Upper lobe of left lung (tissue), 6 donors: ENCODE results near the gene MTARC2. TPM values are rescaled to one million over a fixed set of nuclear protein-coding genes. Genes with fewer than 3 reads are reported as not detected.
A peak's percentile ranks its signal among the peaks of the same experiment; 100 is the strongest.

Experiments used
- ATAC-seq, 2 donors: fragments of 200-7000 bp; cut with Tn5 transposase; one replicate each; pipeline ENCODE4 v1.9.1; 2022; ENCODE audit warnings: mild to moderate bottlenecking in 2 of 2, moderate library complexity in 2 of 2; ENCODE audit not compliant: low FRiP score in 2 of 2
- DNase-seq, 2 donors: peaks; one replicate each; pipeline ENCODE4 v3.0.0-alpha.2; 2019 to 2020
- H3K27ac ChIP-seq, 4 donors: fragments of 200-600 bp; sonication (generic); one replicate each; pipeline ENCODE4 v1.5.1; 2016 to 2019
- H3K27me3 ChIP-seq, 4 donors: fragments of 200-600 bp; sonication (generic); one replicate each; pipeline ENCODE4 v1.5.1; 2017 to 2019
- H3K36me3 ChIP-seq, 4 donors: fragments of 200-600 bp; sonication (generic); one replicate each; pipeline ENCODE4 v1.5.1; 2016 to 2019
- H3K4me1 ChIP-seq, 4 donors: fragments of 200-600 bp; sonication (generic); one replicate each; pipeline ENCODE4 v1.5.1; 2018 to 2019
- H3K4me3 ChIP-seq, 4 donors: fragments of 200-600 bp; sonication (generic); one replicate each; pipeline ENCODE4 v1.5.1; 2017 to 2019; ENCODE audit warnings: mild to moderate bottlenecking in 2 of 4, moderate library complexity in 1 of 4
- H3K9me3 ChIP-seq, 4 donors: fragments of 200-600 bp; sonication (generic); one replicate each; pipeline ENCODE4 v1.5.1; 2018 to 2019
- CTCF ChIP-seq, 6 experiments: fragments of 450-650 bp in 4 of 6; fragments of 200-600 bp in 2 of 6; sonication (generic) in 2 of 6; IDR thresholded peaks; one replicate each; pipeline ENCODE4 v1.5.1; 2016 to 2019; ENCODE audit warnings: antibody characterized with exemption in 6 of 6
- EP300 ChIP-seq, 4 donors: sonication (generic); formaldehyde crosslinking; IDR thresholded peaks; one replicate each; pipeline ENCODE4 v1.5.1; 2017; ENCODE audit warnings: antibody characterized with exemption in 4 of 4, control low read depth in 2 of 4
- POLR2A ChIP-seq, 4 donors: fragments of 450-650 bp; IDR thresholded peaks; one replicate each; pipeline ENCODE4 v1.5.1; 2016 to 2017; ENCODE audit warnings: antibody characterized with exemption in 4 of 4, mild to moderate bottlenecking in 2 of 4
- POLR2AphosphoS5 ChIP-seq, 2 donors: sonication (generic); formaldehyde crosslinking; IDR thresholded peaks; one replicate each; pipeline ENCODE4 v1.5.1; 2017; ENCODE audit warnings: antibody characterized with exemption in 2 of 2
- WGBS, 2 donors: methylation state at CpG; one replicate each; pipeline ENCODE4 v1.1.5; 2017 to 2018; 5-methylcytosine and 5-hydroxymethylcytosine counted together
- total RNA-seq, 6 donors: library from RNA; depleted of rRNA in 4 of 6; stranded (reverse); fragments of >200 nt in 4 of 6; gene quantifications; one replicate each; pipeline versions ENCODE4 v1.1.0 to v1.2.1, GENCODE V29; 2016 to 2021
- donor health status: DM: no; HTN: no; CAD: no; lungs with moderate emphysema.
- donor health status: DM: no; HTN: yes; CAD: no; lungs with severe emphysema.

MTARC2 gene
- total RNA-seq, 6 donors from 2014 or later: 44.2 to 125 (median 62.0) TPM

- Histone ChIP-seq H3K27me3 (no peaks in the 10 kb centered on the region), H3K9me3 (no peaks in the 10 kb centered on the region), H3K36me3 (peaks cover 0 to 72% (median 26%) of the 10 kb centered on the region in 4 donors), H3K27ac (peak overlapping the region; percentile 48 to 79 (median 62)), H3K4me1 (peaks cover 20 to 26% (median 24%) of the 10 kb centered on the region in 4 donors), H3K4me3 (no peak overlapping the region)
- TF ChIP-seq EP300 (IDR thresholded peaks at IDR 0.05) (peak in 1 of 4 donors; percentile 6), POLR2A (IDR thresholded peaks at IDR 0.05) (no peak), CTCF (IDR thresholded peaks at IDR 0.05) (no peak), POLR2AphosphoS5 (IDR thresholded peaks at IDR 0.05) (peak in 1 of 2 donors; percentile 49)
- DNase-seq: no peak
- 22 to 38% methylated on average over 8 of the region's 8 CpGs for WGBS, 2 donors
- peak; percentile 69 to 85 for ATAC-seq
These were observed 19.4 kb downstream of the MTARC2 start for GRCh38 chr1:220767312-220768125.

GRCh38 chr1:220768126-220768601, 20.0 kb downstream of the MTARC2 start:
- ATAC-seq: peak; percentile 54 to 63
- no peaks in the 10 kb centered on the region for H3K9me3 ChIP-seq
- H3K27ac ChIP-seq: peak overlapping the region; percentile 48 to 79 (median 62)
- H3K4me3 ChIP-seq: no peak overlapping the region
- H3K27me3 ChIP-seq: no peaks in the 10 kb centered on the region
- peaks cover 20 to 26% (median 24%) of the 10 kb centered on the region in 4 donors for H3K4me1 ChIP-seq
- TF ChIP-seq EP300 (IDR thresholded peaks at IDR 0.05) (no peak), POLR2AphosphoS5 (IDR thresholded peaks at IDR 0.05) (no peak), CTCF (IDR thresholded peaks at IDR 0.05) (peak in 1 of 6 experiments; percentile 11)
- 32 to 48% methylated on average over 5 of the region's 5 CpGs for WGBS, 2 donors
- H3K36me3 ChIP-seq: peaks cover 0 to 72% (median 20%) of the 10 kb centered on the region in 4 donors
- DNase-seq: peak in 1 of 2 donors; percentile 70

GRCh38 chr1:220769205-220769604, 21.1 kb downstream of the MTARC2 start:
- Histone ChIP-seq H3K4me3 (no peak overlapping the region), H3K9me3 (no peaks in the 10 kb centered on the region), H3K27me3 (no peaks in the 10 kb centered on the region), H3K27ac (peak overlapping the region in 1 of 4 donors; percentile 79), H3K36me3 (peaks cover 0 to 66% (median 16%) of the 10 kb centered on the region in 4 donors), H3K4me1 (peaks cover 20 to 26% (median 24%) of the 10 kb centered on the region in 4 donors)
- WGBS, 2 donors: 95 to 97% methylated on average over 6 to 13 of the region's 13 CpGs
- no peak for TF ChIP-seq EP300 (IDR thresholded peaks at IDR 0.05)
- TF ChIP-seq POLR2AphosphoS5 (IDR thresholded peaks at IDR 0.05): no peak
- no peak for TF ChIP-seq CTCF (IDR thresholded peaks at IDR 0.05)
- no peak for TF ChIP-seq POLR2A (IDR thresholded peaks at IDR 0.05)
- ATAC-seq: no peak
- peak in 1 of 2 donors; percentile 61 for DNase-seq

GRCh38 chr1:220770245-220770913, 22.3 kb downstream of the MTARC2 start:
- H3K36me3 ChIP-seq: peaks cover 0 to 58% (median 16%) of the 10 kb centered on the region in 4 donors
- peaks cover 20 to 26% (median 24%) of the 10 kb centered on the region in 4 donors for H3K4me1 ChIP-seq
- no peak for ATAC-seq
- no peak for TF ChIP-seq CTCF (IDR thresholded peaks at IDR 0.05)
- no peak for TF ChIP-seq POLR2A (IDR thresholded peaks at IDR 0.05)
- TF ChIP-seq POLR2AphosphoS5 (IDR thresholded peaks at IDR 0.05): no peak
- TF ChIP-seq EP300 (IDR thresholded peaks at IDR 0.05): no peak
- H3K27me3 ChIP-seq: no peaks in the 10 kb centered on the region
- no peak for DNase-seq
- no peaks in the 10 kb centered on the region for H3K9me3 ChIP-seq
- WGBS, 2 donors: 87 to 88% methylated on average over 15 of the region's 15 CpGs
- no peak overlapping the region for H3K27ac ChIP-seq
- no peak overlapping the region for H3K4me3 ChIP-seq
